Neutrophil (primary cell): Measurements from ENCODE around the gene SS18L1.

Experiments used
- H3K27ac ChIP-seq: fragments of 200-600 bp; sonication (generic); 2 replicates; pipeline ENCODE4 v1.5.1; 2016; ENCODE audit warnings: mild to moderate bottlenecking, moderate library complexity
- H3K27me3 ChIP-seq: fragments of 200-600 bp; sonication (generic); 2 replicates; pipeline ENCODE4 v1.6.0; 2016; ENCODE audit warnings: mild to moderate bottlenecking
- H3K36me3 ChIP-seq: fragments of 200-600 bp; sonication (generic); 2 replicates; pipeline ENCODE4 v1.5.1; 2017
- H3K4me1 ChIP-seq, 2 experiments: fragments of 200-600 bp in 1 of 2; sonication (generic) in 1 of 2; 1 replicate in 1 of 2; 2 replicates in 1 of 2; pipeline versions ENCODE4 v1.5.1 to v1.6.1; 2013 to 2016; ENCODE audit warnings: low read depth in 1 of 2, low read length in 1 of 2, mild to moderate bottlenecking in 1 of 2, moderate library complexity in 1 of 2; ENCODE audit not compliant: control insufficient read depth in 1 of 2, insufficient read depth in 1 of 2
- H3K4me3 ChIP-seq, 2 experiments: fragments of 200-600 bp in 1 of 2; sonication (generic) in 1 of 2; 1 replicate in 1 of 2; 2 replicates in 1 of 2; pipeline ENCODE4 v1.5.1; 2013 to 2016; ENCODE audit warnings: low read depth in 1 of 2, low read length in 1 of 2, mild to moderate bottlenecking in 1 of 2, moderate library complexity in 1 of 2
- H3K9me3 ChIP-seq: fragments of 200-600 bp; sonication (generic); 2 replicates; pipeline ENCODE4 v1.5.1; 2016
- TF ChIP-seq, protein P1 (sequence below): fragments of 200-600 bp; sonication (generic); IDR thresholded peaks from 2 replicates; pipeline ENCODE4 v1.5.1; 2016; ENCODE audit warnings: antibody characterized with exemption

SS18L1 gene

GRCh38 chr20:62171245-62171644, 27.7 kb downstream of the SS18L1 start:
- Histone ChIP-seq H3K4me3 (no peak overlapping the region), H3K4me1 (no peaks in the 10 kb centered on the region), H3K36me3 (peaks cover 45% of the 10 kb centered on the region), H3K27me3 (no peaks in the 10 kb centered on the region), H3K27ac (no peak overlapping the region), H3K9me3 (no peaks in the 10 kb centered on the region)
- TF ChIP-seq, protein P1, sequence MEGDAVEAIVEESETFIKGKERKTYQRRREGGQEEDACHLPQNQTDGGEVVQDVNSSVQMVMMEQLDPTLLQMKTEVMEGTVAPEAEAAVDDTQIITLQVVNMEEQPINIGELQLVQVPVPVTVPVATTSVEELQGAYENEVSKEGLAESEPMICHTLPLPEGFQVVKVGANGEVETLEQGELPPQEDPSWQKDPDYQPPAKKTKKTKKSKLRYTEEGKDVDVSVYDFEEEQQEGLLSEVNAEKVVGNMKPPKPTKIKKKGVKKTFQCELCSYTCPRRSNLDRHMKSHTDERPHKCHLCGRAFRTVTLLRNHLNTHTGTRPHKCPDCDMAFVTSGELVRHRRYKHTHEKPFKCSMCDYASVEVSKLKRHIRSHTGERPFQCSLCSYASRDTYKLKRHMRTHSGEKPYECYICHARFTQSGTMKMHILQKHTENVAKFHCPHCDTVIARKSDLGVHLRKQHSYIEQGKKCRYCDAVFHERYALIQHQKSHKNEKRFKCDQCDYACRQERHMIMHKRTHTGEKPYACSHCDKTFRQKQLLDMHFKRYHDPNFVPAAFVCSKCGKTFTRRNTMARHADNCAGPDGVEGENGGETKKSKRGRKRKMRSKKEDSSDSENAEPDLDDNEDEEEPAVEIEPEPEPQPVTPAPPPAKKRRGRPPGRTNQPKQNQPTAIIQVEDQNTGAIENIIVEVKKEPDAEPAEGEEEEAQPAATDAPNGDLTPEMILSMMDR = no peak

GRCh38 chr20:62172666-62173065, 29.1 kb downstream of the SS18L1 start:
- H3K36me3 ChIP-seq = peaks cover 42% of the 10 kb centered on the region
- TF ChIP-seq, protein P1 = no peak
- H3K4me1 ChIP-seq = no peaks in the 10 kb centered on the region
- no peak overlapping the region for H3K27ac ChIP-seq
- H3K4me3 ChIP-seq = no peak overlapping the region
- H3K27me3 ChIP-seq = no peaks in the 10 kb centered on the region
- no peaks in the 10 kb centered on the region for H3K9me3 ChIP-seq

GRCh38 chr20:62174021-62174804, 30.6 kb downstream of the SS18L1 start:
- Histone ChIP-seq H3K9me3 (no peaks in the 10 kb centered on the region), H3K27ac (no peak overlapping the region), H3K27me3 (no peaks in the 10 kb centered on the region), H3K36me3 (peaks cover 41% of the 10 kb centered on the region), H3K4me1 (no peaks in the 10 kb centered on the region), H3K4me3 (no peak overlapping the region)
- TF ChIP-seq, protein P1 = no peak

DNA sequence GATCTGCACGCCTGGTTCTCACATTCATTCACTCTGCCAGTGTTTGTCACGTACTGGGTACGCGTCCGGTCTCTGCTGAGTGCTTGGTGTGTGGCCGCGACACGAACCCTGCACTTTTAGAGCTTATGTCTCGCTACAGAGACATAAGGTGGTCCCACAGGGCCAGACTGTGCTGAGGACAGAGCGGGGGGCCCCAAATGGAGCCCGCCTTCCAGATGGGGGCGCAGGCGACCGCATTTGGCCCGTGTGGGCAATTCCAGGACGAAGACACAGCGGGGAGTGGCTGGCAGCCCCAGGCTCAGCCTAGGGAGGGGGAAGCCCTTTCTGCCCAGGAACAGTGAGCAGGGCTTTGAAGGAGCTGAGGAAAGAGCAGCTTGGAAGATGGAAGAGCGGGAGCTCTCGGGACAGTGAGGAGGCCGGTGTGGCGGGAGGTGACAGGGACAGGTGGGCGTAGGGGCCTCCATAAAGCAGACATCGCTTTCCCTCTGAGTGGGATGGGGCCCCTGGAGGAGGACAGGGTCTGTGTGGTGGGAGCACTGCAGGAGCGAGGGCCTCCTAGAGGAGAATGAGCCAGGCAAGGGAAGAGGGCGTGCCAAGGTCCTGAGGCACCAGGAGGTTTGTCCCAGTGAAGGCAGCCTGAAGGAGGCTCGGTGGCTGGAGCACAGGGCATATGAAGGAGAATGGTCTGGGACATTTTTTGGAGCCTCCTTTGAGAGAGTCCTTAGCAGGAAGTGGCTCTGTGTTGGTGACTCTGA, 31.5 kb downstream of the SS18L1 start:
- no peak overlapping the region for H3K27ac ChIP-seq
- H3K4me3 ChIP-seq = no peak overlapping the region
- no peaks in the 10 kb centered on the region for H3K27me3 ChIP-seq
- TF ChIP-seq, protein P1 = no peak
- H3K9me3 ChIP-seq = no peaks in the 10 kb centered on the region
- H3K4me1 ChIP-seq = no peaks in the 10 kb centered on the region
- H3K36me3 ChIP-seq = peaks cover 40% of the 10 kb centered on the region

GRCh38 chr20:62175711-62176110, 32.1 kb downstream of the SS18L1 start:
- TF ChIP-seq, protein P1 = no peak
- H3K4me1 ChIP-seq = no peaks in the 10 kb centered on the region
- H3K27me3 ChIP-seq = no peaks in the 10 kb centered on the region
- no peak overlapping the region for H3K27ac ChIP-seq
- no peaks in the 10 kb centered on the region for H3K9me3 ChIP-seq
- H3K4me3 ChIP-seq = no peak overlapping the region
- peaks cover 39% of the 10 kb centered on the region for H3K36me3 ChIP-seq
